NCI-H2107 treated with DMSO at 0.1 percent for 48 hours (cell line): ENCODE measurements around the gene PPP1R2.
A peak's percentile ranks its signal among the peaks of the same experiment; 100 is the strongest.
"Not testable (repeated sequence)": the region's sequence is repeated elsewhere in the genome, so short reads cannot be mapped to it uniquely, and the experiment has no call there.

Experiments used
- DNase-seq: peaks from one replicate; lab custom pipeline; 2025; ENCODE audit not compliant: unreplicated experiment; lab: John Stamatoyannopoulos, UW

PPP1R2 gene

DNA sequence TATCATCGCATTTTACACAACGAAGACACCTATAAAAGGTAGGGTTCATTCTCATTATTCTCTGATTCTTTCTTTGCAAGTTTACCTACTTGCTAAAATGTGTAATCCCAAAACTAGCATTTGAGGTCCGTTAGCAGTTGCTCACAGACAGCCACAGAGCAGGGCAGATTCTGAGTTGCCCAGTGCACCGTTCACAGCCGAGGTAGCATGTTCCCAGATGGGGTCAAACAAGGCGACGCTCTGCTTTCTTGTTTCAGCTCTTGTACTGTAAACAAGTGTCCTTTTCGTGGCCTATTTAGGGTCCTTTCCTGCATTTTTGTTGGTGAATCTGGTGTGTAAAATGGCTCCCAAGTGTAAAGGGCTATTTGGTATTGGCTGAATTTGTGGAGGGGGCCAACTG lies 3.1 kb downstream of the PPP1R2 start:
- no peak for DNase-seq

DNA sequence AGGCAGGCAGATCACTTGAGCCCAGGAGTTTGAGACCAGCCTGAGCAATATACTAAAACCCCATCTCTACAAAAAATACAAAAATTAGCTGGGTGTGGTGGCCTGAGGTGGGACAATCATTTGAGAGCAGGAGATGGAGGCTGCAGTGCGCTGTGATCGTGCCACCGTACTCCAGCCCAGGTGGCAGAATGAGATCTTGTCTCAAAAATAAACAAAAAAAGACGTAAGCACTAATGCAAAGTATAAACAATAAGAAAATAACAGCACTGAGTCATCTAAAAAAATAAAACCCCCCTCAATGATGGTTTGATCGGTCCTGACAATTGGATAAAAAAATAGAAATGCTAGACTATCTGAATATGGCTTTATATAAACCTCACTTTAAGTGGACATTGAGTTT lies 3.6 kb downstream of the PPP1R2 start:
- DNase-seq = no peak

DNA sequence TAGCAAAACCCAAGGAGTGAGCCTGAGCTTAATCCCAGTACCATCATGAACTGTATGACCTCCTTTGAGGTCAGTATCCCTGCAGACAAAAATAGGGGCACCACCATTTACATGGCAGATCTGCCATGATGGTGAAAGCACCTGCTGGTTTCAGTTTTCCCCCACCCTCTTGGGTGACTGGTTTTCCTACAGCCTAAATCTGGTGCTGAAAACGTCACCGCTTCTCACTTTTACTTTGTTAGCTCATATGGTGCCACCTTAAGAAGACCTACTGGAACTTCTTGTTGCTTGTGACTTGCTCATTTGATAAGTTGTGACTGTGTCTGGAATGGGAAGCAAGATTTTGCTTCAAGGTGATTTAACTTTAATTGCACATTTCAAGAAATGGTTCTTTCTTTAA lies 5.1 kb downstream of the PPP1R2 start:
- DNase-seq = no peak

DNA sequence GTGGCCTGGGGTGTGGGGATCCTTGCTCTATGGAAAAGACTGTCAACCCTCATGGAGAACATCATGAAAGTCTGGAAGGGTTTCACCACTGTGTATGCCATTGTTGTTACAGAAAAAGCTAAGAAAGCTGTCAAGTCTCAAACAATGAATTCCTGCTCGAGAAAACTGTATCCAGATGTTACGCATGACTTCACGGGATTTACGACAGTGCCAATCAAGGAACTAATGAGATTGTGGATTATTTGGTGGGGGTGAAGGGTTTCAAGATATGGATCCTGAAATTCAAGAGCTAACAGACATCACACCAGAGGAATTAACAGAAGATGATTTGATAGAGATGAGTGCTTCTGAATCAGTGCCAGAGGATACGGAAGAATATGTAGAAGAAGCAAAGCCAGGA lies 7.8 kb downstream of the PPP1R2 start:
- DNase-seq = no peak

DNA sequence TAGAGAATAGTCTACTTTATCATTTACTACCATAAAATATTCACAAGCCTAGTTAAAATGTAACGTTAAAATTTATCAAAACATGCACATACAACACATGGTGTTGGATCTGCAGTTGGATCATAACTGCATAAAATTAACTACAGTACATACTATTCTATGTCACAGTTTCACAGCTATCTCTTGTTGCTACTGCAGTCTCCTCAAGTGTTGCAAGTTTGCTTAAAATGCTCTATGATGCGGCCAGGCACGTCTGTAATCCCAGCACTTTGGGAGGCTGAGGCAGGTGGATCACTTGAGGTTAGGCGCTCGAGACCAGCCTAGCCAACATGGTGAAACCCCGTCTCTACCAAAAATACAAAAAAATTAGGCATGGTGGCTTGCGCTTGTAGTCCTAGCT lies 10.3 kb downstream of the PPP1R2 start:
- no peak for DNase-seq

DNA sequence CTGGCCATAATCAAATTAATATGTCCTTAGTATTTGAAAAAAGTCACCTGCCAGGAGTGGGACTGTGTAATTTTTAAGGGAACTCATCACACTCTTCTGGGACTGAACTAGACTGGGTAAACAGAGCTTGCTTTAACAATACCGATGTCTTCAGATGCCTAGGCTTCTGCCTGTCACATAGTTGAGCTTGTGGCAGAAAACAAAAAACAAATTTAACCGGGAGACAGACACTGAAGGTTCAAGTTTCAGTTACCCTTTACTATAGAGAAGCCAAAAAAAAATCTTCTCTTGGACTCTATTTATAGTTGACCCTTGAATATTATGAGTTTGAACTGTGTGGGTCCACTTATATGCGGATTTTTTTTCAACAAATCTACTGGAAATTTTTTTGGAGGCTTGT lies 10.8 kb downstream of the PPP1R2 start:
- no peak for DNase-seq

DNA sequence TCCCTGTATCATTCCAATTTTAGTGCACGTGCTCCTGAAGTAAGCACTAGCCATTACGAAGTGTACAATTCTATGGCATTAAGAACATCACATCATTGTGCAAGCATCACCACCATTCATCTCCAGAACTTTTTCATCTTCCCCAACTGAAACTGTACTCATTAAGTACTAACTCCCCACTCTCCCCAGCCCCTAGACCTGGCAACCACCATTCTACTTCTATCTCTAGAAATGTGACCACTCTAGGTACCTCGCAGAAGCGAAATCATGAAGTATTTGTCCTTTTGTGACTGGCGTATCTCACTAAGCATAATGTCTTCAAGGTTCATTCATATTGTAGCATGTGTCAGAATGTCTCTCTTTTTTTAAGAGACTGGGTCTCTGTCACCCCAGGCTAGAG lies 11.4 kb downstream of the PPP1R2 start:
- DNase-seq = no peak

DNA sequence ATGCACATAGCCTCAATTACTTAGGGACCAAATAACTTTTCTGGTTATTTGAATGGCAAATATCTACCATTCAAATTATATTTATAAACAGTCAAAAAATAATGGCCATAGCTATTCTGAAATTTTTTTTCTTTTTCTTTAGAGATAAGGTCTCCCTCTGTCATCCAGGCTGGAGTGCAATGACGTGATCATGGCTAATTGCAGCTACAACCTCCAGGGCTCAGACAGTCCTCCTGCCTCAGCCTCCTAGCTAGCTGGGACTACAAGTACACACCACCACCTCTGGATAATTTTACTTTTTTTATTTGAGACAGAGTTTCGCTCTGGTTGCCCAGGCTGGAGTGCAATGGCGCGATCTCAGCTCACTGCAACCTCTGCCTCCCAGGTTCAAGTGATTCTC lies 16.6 kb downstream of the PPP1R2 start:
- no peak for DNase-seq

DNA sequence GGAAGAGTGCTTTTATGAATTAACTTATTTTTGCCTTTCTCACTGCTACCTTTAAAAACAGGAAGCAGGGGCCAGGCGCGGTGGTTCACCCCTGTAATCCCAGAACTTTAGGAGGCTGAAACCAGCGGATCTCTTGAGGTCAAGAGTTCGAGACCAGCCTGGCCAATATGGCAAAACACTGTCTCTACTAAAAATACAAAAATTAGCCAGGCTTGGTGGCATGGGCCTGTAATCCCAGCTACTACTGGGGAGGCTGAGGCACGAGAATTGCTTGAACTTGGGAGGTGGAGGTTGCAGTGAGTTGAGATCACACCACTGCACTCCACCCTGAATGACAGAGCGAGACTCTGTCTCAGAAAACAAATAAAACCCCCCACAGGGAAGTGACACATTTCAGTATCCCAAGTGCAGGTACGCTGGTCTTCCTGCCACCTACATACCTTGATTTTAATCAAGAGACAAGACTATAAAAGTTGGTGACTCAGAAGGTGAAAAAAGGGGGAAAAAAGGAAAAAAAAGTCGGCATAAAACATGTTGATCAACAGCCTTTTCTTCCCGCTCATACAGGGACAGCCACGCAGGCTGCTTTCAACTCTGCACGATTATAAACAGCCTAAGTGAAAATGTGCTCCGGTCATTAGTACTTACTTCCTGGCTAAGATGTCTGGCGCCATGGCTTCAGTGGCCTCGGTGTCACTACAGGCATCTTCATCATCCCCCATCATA lies 18.8 kb downstream of the PPP1R2 start:
- no peak for DNase-seq

DNA sequence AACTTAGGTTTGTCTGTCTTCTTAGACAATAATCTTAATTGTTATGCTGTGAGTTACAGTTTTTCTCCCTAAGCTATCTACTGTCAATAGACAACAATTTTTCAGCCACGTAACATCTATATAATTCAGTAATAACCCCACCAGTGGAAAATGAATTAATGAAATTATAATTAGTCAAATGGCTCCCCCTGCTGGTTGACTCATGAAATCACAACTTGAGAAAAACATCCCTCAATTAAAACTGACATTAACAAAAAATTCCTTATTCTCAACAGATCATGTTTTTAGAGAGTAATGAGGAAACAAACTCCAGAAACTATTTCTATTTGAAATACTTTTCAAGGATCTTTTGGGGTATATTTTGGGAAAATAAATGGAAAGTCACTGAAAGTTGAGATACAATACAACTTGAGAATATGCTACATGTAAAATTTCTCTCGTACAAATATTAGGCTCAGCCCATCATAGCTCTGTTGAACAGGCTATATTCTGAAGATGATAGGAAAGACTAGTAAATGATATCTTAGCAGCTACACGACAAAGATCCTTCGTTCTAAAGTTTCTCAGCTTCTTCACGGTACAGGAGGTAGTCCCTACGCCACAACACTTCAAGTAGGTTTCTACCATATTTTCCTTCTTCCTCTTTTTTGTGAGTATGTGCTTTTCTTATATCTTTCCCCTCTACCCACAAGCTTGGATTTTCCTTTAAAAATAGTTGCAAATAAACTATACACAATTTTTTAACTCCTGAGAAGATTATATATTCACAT lies 20.7 kb downstream of the PPP1R2 start:
- peak; percentile 68 for DNase-seq

DNA sequence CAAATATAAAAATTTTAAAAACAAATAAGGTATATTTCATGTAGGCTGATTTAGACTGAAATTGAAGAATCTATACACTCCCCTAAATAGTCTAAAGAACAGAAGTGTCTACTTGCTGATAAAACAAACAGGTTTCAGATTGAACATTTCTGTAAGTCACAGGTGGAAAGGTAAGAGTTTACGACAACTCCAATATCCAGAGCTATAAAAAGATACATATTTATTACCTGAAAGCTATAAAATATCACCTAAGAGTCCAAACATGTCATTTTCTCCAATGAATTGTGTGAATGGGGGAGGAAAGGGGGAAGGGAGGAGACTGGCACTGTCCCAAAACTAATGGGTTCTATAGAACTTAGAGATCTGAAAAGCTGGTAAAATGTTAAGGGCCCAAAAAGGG lies 26.1 kb downstream of the PPP1R2 start:
- DNase-seq = no peak

DNA sequence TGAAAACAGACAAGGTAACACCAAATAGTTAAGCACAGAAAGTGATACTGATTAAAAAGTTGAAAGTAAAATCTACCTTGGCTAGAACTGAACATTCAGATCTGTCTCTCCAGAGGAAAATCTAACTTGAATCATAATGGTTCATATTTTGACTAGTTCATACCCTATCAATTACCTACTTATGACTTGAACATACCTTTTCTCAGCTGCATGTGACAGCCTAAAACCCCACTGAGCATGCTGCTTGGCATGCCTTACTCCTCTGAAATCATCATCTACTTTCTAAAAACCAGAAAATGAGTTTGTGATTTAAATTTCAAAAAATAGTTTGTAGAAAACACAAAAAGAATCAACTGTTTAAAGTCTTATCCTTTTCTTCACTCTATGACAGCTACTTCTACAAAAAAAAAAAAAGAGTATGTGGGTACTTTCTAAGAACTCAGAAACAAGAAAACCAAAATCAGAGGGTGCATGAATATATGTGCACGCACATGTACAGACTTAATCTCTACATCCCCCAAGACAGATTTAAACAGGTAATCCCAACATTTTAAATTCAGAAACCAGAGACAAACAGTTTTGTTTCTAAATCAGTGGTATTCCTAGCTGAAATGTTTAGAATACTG lies 28.4 kb downstream of the PPP1R2 start:
- DNase-seq = not testable (repeated sequence)

DNA sequence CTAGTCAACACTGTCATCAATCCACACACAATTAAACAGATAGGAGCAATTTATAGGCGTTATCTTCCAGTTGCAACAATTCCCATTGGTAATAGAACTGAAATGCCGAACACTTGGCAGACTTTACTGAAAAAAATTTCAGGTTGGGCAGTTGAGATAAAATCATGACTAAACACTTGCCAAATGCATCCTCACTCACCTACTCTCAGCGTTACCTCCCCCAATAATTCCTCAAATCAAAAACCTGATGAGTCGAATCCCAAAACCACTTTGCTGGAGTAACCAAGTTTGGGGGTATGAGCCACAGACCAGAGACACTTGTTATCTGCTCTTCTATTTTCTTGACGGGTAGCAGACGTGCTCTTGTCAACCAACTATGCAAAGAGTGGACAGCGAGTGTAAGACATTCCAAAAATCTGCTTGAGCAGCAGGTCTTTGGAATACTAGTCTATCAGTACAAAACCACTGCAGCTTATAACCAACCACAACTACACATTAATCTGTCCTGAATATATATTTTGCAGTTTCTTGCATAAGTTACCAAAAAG lies 30.3 kb downstream of the PPP1R2 start:
- no peak for DNase-seq

DNA sequence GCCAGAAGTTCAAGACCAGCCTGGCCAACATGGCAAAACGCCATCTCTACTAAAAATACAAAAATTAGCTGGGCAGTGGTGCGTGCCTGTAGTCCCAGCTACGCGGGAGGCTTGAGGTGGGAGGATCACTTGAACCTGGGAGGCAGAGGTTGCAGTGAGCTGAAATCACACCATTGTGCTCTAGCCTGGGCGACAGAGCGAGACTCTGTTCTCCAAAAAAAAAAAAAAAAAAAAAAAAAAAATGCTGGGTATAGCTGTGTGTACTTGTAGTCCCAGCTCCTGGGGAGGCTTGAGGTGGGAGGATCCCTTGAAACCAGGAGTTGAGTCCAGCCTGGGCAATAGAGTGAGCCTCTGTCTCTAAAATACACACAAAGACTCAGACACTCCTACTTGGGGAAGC lies 32.0 kb downstream of the PPP1R2 start:
- DNase-seq = no peak

DNA sequence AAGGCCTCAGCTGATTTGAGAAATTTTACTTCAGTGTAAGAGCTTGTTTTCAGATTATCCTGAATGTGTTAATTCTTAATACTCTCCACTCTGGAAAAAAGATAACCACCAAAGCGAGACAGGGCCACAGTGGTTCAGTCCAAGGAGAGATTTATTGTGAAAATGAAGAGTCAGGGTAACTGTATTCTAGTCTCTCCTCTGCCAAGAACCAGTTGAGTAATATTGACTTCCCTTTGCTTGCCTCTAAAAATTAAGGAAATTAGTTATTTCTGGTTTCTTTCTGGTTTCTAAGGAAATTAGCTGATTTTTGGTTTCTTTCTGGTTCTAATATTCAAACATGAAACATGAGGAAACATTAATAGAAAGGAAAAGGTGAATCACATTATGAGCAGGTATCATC lies 34.9 kb downstream of the PPP1R2 start:
- no peak for DNase-seq

DNA sequence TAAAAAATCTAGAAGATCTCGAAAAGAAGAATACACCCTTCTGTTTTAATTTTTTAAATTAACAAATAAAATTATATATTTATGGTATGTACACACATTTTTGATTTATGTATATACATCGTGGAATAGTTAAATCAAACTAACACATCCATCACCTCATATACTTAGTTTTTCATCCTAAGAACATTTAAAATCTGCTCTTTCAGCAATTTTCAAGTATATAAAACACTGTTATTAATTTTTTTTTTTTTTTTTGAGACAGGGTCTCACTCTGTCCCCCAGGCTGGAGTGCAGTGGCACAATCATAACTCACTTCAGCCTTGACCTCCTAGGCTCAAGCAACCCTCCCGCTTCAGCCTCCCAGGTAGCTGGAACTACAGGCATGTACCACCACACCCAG lies 67.5 kb downstream of the PPP1R2 start:
- DNase-seq = no peak

DNA sequence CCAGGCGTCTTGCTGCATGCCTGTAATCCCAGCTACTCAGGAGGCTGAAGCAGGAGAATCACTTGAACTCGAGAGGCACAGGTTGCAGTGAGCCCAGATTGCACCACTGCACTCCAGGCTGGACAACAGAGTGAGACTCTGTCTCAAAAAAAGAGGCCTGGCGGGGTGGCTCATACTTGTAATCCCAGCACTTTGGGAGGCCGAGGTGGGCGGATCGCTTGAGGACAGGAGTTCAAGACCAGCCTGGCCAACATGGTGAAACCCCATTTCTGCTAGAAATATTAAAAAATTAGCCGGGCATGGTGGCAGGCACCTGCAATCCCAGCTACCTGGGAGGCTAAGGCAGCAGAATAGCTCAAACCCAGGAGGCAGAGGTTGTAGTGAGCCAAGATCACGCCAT lies 68.0 kb downstream of the PPP1R2 start:
- DNase-seq = not testable (repeated sequence)

DNA sequence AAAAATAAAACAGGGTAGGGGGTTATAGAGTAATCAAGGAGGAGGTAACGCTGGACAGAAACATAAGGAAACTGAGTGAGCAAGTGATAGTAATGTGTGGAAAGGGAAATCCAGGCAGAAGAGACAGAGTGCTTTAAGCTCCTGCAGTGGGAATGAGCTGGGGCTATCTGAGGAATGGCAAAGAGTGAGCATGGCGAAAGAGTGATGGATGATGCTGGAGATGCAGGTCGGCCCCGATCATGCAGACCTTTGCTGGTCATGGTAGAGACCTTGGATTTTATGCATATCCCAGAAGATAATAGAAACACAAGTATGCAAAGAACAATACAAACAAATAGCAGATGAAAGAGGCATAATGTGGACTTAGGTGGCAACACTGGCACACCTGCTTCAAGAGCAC lies 74.3 kb downstream of the PPP1R2 start:
- DNase-seq = no peak

DNA sequence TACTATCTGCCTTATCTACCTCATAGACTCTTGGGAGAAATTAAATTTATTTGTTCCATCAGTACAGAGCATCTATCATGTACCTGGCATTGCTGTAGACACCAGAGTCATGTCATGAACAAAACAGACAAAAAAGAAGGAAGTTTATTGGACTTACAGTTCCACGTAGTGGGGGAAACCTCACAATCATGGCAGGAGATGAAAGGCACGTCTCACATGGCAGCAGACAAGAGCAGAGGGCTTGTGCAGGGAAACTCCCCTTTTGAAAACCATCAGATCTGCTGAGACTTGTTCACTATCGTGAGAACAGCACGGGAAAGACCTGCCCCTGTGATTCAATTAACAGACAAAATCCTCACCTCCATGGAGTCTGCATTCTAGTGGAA lies 74.7 kb downstream of the PPP1R2 start:
- no peak for DNase-seq

DNA sequence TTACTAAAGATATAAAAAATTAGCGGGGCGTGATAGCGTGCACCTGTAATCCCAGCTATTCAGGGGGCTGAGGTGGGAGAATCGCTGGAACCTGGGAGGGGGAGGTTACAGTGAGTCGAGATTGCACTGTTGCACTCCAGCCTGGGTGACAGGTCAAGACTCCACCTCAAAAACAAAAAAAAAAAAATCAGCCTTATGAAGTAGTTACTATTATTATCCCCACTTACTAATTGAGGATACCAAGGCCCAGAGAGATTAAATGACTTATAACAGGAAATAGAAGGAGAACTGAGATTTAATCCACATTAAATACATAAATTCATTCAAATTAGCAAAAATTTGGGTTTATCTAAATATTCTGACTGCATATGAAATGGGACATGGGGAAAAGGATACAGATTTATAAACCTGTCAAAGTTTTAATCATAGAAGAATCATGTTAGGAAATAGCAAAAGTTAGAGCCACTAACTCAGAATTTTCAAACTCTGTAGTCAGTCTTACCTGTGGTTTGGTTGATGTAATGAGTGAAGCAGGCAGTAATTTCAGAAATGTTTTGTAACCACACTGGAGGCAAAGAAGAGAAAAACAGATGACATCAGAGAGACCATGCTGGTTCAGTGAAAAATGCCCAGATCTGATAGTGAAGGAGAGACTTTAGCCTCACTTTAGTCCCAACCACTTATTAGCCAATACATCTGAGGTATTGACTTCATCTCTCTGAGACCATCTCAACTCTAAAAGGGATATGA lies 75.3 kb downstream of the PPP1R2 start:
- no peak for DNase-seq

DNA sequence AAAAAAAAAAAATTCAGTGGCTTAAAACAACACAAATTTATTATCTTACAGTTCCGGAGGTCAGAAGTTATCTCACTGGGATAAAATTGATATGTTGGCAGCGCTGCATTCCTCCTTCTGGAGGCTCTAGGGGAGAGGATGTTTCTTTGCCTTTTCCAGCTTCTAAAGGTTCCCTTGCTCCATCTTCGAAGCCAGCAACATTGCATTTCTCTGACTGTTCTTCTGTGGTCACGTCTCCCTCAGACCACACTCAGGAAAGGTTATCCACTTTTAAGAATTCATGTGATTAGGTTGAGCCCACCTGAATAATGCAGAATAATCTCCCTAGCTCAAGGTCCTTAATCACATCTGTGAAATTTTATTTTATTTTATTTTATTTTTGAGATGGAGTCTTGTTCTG lies 76.9 kb downstream of the PPP1R2 start:
- DNase-seq = no peak
